ENCODE data around the gene EHHADH. TPM values are rescaled to one million over a fixed set of nuclear protein-coding genes. Genes with fewer than 3 reads are reported as not detected.
"Not testable (repeated sequence)": the region's sequence is repeated elsewhere in the genome, so short reads cannot be mapped to it uniquely, and the experiment has no call there.

The EHHADH gene
- total RNA-seq, 2 experiments from 2014 or later, result 1.9 to 3.2 TPM

GRCh38 chr3:185270956-185271332 lies 17.1 kb upstream of the EHHADH start:
- peaks cover 33% of the 10 kb centered on the region for H3K27me3 Mint-ChIP-seq
- DNase-seq, result no peak
- ChIA-PET POLR2A (no interaction called here), CTCF (no interaction called here)
- H3K4me3 Mint-ChIP-seq, result no peak overlapping the region
- no peak overlapping the region for H3K27ac Mint-ChIP-seq
- no peaks in the 10 kb centered on the region for H3K9me3 Mint-ChIP-seq
- no peaks in the 10 kb centered on the region for H3K4me1 Mint-ChIP-seq (ENCODE audit: low read depth)
- no peaks in the 10 kb centered on the region for H3K36me3 Mint-ChIP-seq
- intact Hi-C loops (cut with micrococcal nuclease), result no loop called here

GRCh38 chr3:185270262-185270955 lies 16.6 kb upstream of the EHHADH start:
- peak; percentile 14 for DNase-seq
- ChIA-PET CTCF (interaction anchor here (0.5 kb wide), 1 partner anchor 56 kb away, joined by 3 read pairs; no protein-coding TSS in a partner anchor), POLR2A (no interaction called here)
- H3K4me3 Mint-ChIP-seq, result no peak overlapping the region
- no peaks in the 10 kb centered on the region for H3K36me3 Mint-ChIP-seq
- intact Hi-C loops (cut with micrococcal nuclease), result no loop called here
- no peaks in the 10 kb centered on the region for H3K9me3 Mint-ChIP-seq
- no peaks in the 10 kb centered on the region for H3K4me1 Mint-ChIP-seq (ENCODE audit: low read depth)
- no peak overlapping the region for H3K27ac Mint-ChIP-seq
- peaks cover 33% of the 10 kb centered on the region for H3K27me3 Mint-ChIP-seq

GRCh38 chr3:185268194-185268962 lies 14.5 kb upstream of the EHHADH start:
- CTCF ChIA-PET, result interaction anchor here (1.1 kb wide), 1 partner anchor 14 kb away, joined by 3 read pairs; no protein-coding TSS in a partner anchor
- Mint-ChIP-seq H3K27me3 (peaks cover 26% of the 10 kb centered on the region), H3K4me3 (no peak overlapping the region), H3K27ac (no peak overlapping the region), H3K4me1 (ENCODE audit: low read depth) (no peaks in the 10 kb centered on the region), H3K36me3 (no peaks in the 10 kb centered on the region), H3K9me3 (no peaks in the 10 kb centered on the region)
- POLR2A ChIA-PET, result no interaction called here
- intact Hi-C loops (cut with micrococcal nuclease), result no loop called here
- DNase-seq, result no peak

GRCh38 chr3:185267193-185267592 lies 13.3 kb upstream of the EHHADH start:
- H3K36me3 Mint-ChIP-seq, result no peaks in the 10 kb centered on the region
- no peaks in the 10 kb centered on the region for H3K9me3 Mint-ChIP-seq
- H3K27me3 Mint-ChIP-seq, result peaks cover 22% of the 10 kb centered on the region
- intact Hi-C loops (cut with micrococcal nuclease), result no loop called here
- no peak overlapping the region for H3K27ac Mint-ChIP-seq
- H3K4me3 Mint-ChIP-seq, result no peak overlapping the region
- no peaks in the 10 kb centered on the region for H3K4me1 Mint-ChIP-seq (ENCODE audit: low read depth)
- DNase-seq, result no peak
- ChIA-PET CTCF (interaction anchor here (0.8 to 1.2 kb wide), 3 partner anchors 9 to 13 kb away, joined by 3 to 8 read pairs (median 3); no protein-coding TSS in a partner anchor), POLR2A (no interaction called here)

- Mint-ChIP-seq H3K36me3 (no peaks in the 10 kb centered on the region), H3K4me3 (no peak overlapping the region), H3K27ac (no peak overlapping the region), H3K4me1 (ENCODE audit: low read depth) (no peaks in the 10 kb centered on the region), H3K9me3 (peaks cover under 1% of the 10 kb centered on the region), H3K27me3 (peaks cover 9% of the 10 kb centered on the region)
- intact Hi-C loops (cut with micrococcal nuclease), result no loop called here
- ChIA-PET CTCF (no interaction called here), POLR2A (no interaction called here)
- no peak for DNase-seq
These were observed 11.2 kb upstream of the EHHADH start for GRCh38 chr3:185264849-185265553.

GRCh38 chr3:185263423-185263822 lies 9.6 kb upstream of the EHHADH start:
- Mint-ChIP-seq H3K4me1 (ENCODE audit: low read depth) (no peaks in the 10 kb centered on the region), H3K4me3 (no peak overlapping the region), H3K9me3 (peaks cover 8% of the 10 kb centered on the region), H3K27me3 (no peaks in the 10 kb centered on the region), H3K36me3 (no peaks in the 10 kb centered on the region), H3K27ac (no peak overlapping the region)
- POLR2A ChIA-PET, result no interaction called here
- DNase-seq, result no peak
- intact Hi-C loops (cut with micrococcal nuclease), result no loop called here
- CTCF ChIA-PET, result no interaction called here

- no peak overlapping the region for H3K27ac Mint-ChIP-seq
- peaks cover 2% of the 10 kb centered on the region for H3K4me1 Mint-ChIP-seq (ENCODE audit: low read depth)
- H3K36me3 Mint-ChIP-seq, result peaks cover 4% of the 10 kb centered on the region
- DNase-seq, result no peak
- no peak overlapping the region for H3K4me3 Mint-ChIP-seq
- peaks cover 11% of the 10 kb centered on the region for H3K27me3 Mint-ChIP-seq
- H3K9me3 Mint-ChIP-seq, result peaks cover 20% of the 10 kb centered on the region
- CTCF ChIA-PET, result interaction anchor here (1.3 kb wide), 1 partner anchor 10 kb away, joined by 8 read pairs; no protein-coding TSS in a partner anchor
- intact Hi-C loops (cut with micrococcal nuclease), result no loop called here
- POLR2A ChIA-PET, result interaction anchor here (0.6 kb wide), 1 partner anchor 52 kb away, joined by 3 read pairs; no protein-coding TSS in a partner anchor
These were observed 3.5 kb upstream of the EHHADH start for GRCh38 chr3:185257334-185257733.

- CTCF ChIA-PET, result interaction anchor here (0.6 to 0.7 kb wide), 2 partner anchors 13 to 52 kb away, joined by 3 read pairs; no protein-coding TSS in a partner anchor
- Mint-ChIP-seq H3K4me1 (ENCODE audit: low read depth) (peaks cover 2% of the 10 kb centered on the region), H3K4me3 (no peak overlapping the region)
These were observed 950 bp upstream of the EHHADH start for GRCh38 chr3:185254799-185255198.

GRCh38 chr3:185253133-185253532 lies 716 bp downstream of the EHHADH start:
- CTCF ChIA-PET; intact Hi-C loops (cut with micrococcal nuclease); H3K4me3 Mint-ChIP-seq; H3K4me1 Mint-ChIP-seq (ENCODE audit: low read depth); H3K36me3 Mint-ChIP-seq; H3K27ac Mint-ChIP-seq; DNase-seq; POLR2A ChIA-PET: not testable (repeated sequence)
- peaks cover 14% of the 10 kb centered on the region for H3K27me3 Mint-ChIP-seq
- peaks cover 10% of the 10 kb centered on the region for H3K9me3 Mint-ChIP-seq

More at GRCh38 chr3:185254799-185255198, 950 bp upstream of the EHHADH start:
- Mint-ChIP-seq H3K9me3 (peaks cover 18% of the 10 kb centered on the region), H3K36me3 (peaks cover 4% of the 10 kb centered on the region), H3K27me3 (peaks cover 11% of the 10 kb centered on the region), H3K27ac (no peak overlapping the region)
- POLR2A ChIA-PET, result no interaction called here
- intact Hi-C loops (cut with micrococcal nuclease), result no loop called here
- peak; percentile 11 for DNase-seq

GRCh38 chr3:185251272-185251671 lies 2.6 kb downstream of the EHHADH start:
- Mint-ChIP-seq H3K9me3 (no peaks in the 10 kb centered on the region), H3K4me3 (no peak overlapping the region), H3K36me3 (peaks cover 4% of the 10 kb centered on the region), H3K27ac (no peak overlapping the region), H3K4me1 (ENCODE audit: low read depth) (peaks cover 2% of the 10 kb centered on the region), H3K27me3 (peaks cover 14% of the 10 kb centered on the region)
- no peak for DNase-seq
- ChIA-PET CTCF (interaction anchor here (0.6 kb wide), 1 partner anchor 384 kb away, joined by 3 read pairs; no protein-coding TSS in a partner anchor), POLR2A (no interaction called here)
- intact Hi-C loops (cut with micrococcal nuclease), result no loop called here

GRCh38 chr3:185250653-185251052 lies 3.2 kb downstream of the EHHADH start:
- Mint-ChIP-seq H3K9me3 (no peaks in the 10 kb centered on the region), H3K36me3 (peaks cover 4% of the 10 kb centered on the region), H3K27ac (no peak overlapping the region), H3K27me3 (peaks cover 12% of the 10 kb centered on the region), H3K4me1 (ENCODE audit: low read depth) (peaks cover 2% of the 10 kb centered on the region), H3K4me3 (no peak overlapping the region)
- ChIA-PET CTCF (interaction anchor here (0.6 kb wide), 1 partner anchor 383 kb away, joined by 3 read pairs; no protein-coding TSS in a partner anchor), POLR2A (no interaction called here)
- DNase-seq, result no peak
- intact Hi-C loops (cut with micrococcal nuclease), result no loop called here

GRCh38 chr3:185250247-185250646 lies 3.6 kb downstream of the EHHADH start:
- Mint-ChIP-seq H3K9me3 (no peaks in the 10 kb centered on the region), H3K4me3 (no peak overlapping the region), H3K4me1 (ENCODE audit: low read depth) (peaks cover 2% of the 10 kb centered on the region), H3K36me3 (peaks cover 4% of the 10 kb centered on the region), H3K27ac (no peak overlapping the region), H3K27me3 (peaks cover 12% of the 10 kb centered on the region)
- ChIA-PET POLR2A (no interaction called here), CTCF (no interaction called here)
- DNase-seq, result no peak
- intact Hi-C loops (cut with micrococcal nuclease), result no loop called here
